GM12891 (cell line): Measurements from ENCODE around the gene FXYD6. TPM values are rescaled to one million over a fixed set of nuclear protein-coding genes. Genes with fewer than 3 reads are reported as not detected.
"Not testable (repeated sequence)": the region's sequence is repeated elsewhere in the genome, so short reads cannot be mapped to it uniquely, and the experiment has no call there.

ENCODE experiments used
- DNase-seq: peaks from one replicate; pipeline ENCODE4 v3.0.0; 2011; ENCODE audit warnings: low spot score; ENCODE audit not compliant: insufficient read length
- FAIRE-seq: peaks from 2 replicates; lab custom pipeline; 2011; peaks lifted over from hg19 to GRCh38; lab: Jason Lieb, UNC
- PAX5 ChIP-seq: IDR thresholded peaks from 2 replicates; pipeline ENCODE4 v1.6.1; 2011; ENCODE audit warnings: low read length, moderate library complexity, mild to moderate bottlenecking; ENCODE audit not compliant: insufficient read depth, severe bottlenecking
- POLR2A ChIP-seq: IDR thresholded peaks from 2 replicates; pipeline ENCODE4 v1.6.1; 2011; ENCODE audit warnings: low read depth, low read length, control low read depth
- POLR2AphosphoS5 ChIP-seq: IDR thresholded peaks from 2 replicates; pipeline ENCODE4 v1.6.1; 2011; ENCODE audit warnings: low read depth, low read length, control low read depth
- POU2F2 ChIP-seq: IDR thresholded peaks from 2 replicates; pipeline ENCODE4 v1.6.1; 2011; ENCODE audit warnings: low read depth, mild to moderate bottlenecking, control low read depth, low read length, moderate library complexity
- SPI1 ChIP-seq: IDR thresholded peaks from 2 replicates; pipeline ENCODE4 v1.6.1; 2011; ENCODE audit warnings: low read depth, low read length, control low read depth
- TAF1 ChIP-seq: IDR thresholded peaks from 2 replicates; pipeline ENCODE4 v1.6.1; 2011; ENCODE audit warnings: low read depth, low read length, control low read depth
- polyA plus RNA-seq: library from polyadenylated mRNA; unstranded; fragments of >200 nt; gene quantifications from one replicate; pipeline ENCODE4 v1.2.1, GENCODE V29; 2012; ENCODE audit warnings: low read depth, missing spikeins, inconsistent platforms; ENCODE audit not compliant: missing spikeins

Gene FXYD6
- polyA plus RNA-seq = 0.35 TPM

GRCh38 chr11:117876341-117877119, at the start of gene FXYD6:
Gene FXYD6 (minus strand): TSS chr11:117876658. CDS start chr11:117842776, 33,882 bp downstream.
- TF ChIP-seq SPI1 (no peak), POLR2A (no peak), TAF1 (no peak), POU2F2 (no peak), PAX5 (no peak), POLR2AphosphoS5 (no peak)
- FAIRE-seq = no peak
- no peak for DNase-seq

GRCh38 chr11:117926166-117926565, 49.7 kb upstream of the FXYD6 start:
- FAIRE-seq = not testable (repeated sequence)

DNA sequence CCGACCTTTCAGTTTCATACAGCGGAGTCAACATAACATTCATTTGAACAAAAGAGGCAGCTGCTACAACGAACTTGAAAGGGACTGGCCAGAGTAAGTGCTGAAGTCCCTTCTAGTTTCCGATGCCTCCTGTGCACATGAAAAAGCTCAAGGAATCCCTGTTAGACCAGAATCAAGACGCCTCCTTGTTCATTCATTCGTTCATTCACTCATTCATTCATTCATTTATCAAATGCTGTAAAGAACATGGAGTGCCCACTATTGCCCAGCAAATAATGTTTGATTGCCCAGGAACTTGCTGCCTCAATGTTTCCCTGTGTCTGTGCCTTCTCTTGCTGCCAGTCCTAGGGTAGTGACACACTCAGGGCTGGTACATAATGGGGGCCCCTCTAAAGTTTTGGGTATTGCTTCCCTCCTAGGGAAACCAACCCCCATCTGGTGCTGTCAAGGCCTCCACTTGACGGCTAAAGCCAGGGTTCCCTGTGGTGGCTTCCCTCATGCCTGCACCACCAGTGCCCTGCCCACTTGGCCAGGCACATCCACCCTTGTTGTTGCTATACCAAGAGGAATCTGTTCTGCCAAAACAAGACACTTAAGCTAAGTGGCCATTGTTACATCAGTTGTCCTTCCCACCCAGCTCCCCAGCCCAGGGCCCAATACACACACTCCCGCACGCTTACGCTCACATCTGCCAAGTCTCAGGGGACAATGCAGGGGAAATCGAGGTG, 48.9 kb upstream of the FXYD6 start:
- DNase-seq = no peak
- no peak for FAIRE-seq
- TF ChIP-seq PAX5 (no peak), SPI1 (no peak), POU2F2 (no peak), POLR2AphosphoS5 (no peak), TAF1 (no peak), POLR2A (no peak)

More at GRCh38 chr11:117926166-117926565, 49.7 kb upstream of the FXYD6 start:
- not testable (repeated sequence) for DNase-seq

- TF ChIP-seq SPI1 (no peak), POLR2AphosphoS5 (no peak), PAX5 (no peak), POLR2A (no peak), TAF1 (no peak), POU2F2 (no peak)
- DNase-seq = no peak
- FAIRE-seq = no peak
Observed at GRCh38 chr11:117924631-117925170, 48.2 kb upstream of the FXYD6 start.

- DNase-seq = no peak
- TF ChIP-seq TAF1 (no peak), PAX5 (no peak), POU2F2 (no peak), POLR2AphosphoS5 (no peak), SPI1 (no peak), POLR2A (no peak)
- no peak for FAIRE-seq
Observed at GRCh38 chr11:117923773-117924172, 47.3 kb upstream of the FXYD6 start.

DNA sequence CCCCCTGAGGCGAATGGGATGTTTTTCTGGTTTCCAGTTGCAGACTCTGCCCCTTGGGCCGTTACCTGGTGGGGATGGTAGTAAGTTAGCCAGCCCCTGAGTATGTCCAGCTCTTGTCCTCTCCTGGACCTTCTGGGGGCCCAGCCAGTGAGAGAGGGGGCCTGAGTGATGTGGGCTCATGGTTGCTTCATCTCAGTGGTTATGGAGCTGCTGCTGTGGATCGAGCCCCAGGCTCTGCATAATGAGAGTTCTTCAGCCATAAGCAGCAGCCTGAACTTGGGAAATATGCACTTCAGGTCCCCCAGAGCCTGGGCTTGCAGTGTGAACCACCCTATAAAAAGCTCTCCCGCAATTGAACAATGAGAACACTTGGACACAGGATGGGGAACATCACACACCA, 46.8 kb upstream of the FXYD6 start:
- no peak for DNase-seq
- no peak for FAIRE-seq
- TF ChIP-seq TAF1 (no peak), POLR2A (no peak), POLR2AphosphoS5 (no peak), POU2F2 (no peak), PAX5 (no peak), SPI1 (no peak)

DNA sequence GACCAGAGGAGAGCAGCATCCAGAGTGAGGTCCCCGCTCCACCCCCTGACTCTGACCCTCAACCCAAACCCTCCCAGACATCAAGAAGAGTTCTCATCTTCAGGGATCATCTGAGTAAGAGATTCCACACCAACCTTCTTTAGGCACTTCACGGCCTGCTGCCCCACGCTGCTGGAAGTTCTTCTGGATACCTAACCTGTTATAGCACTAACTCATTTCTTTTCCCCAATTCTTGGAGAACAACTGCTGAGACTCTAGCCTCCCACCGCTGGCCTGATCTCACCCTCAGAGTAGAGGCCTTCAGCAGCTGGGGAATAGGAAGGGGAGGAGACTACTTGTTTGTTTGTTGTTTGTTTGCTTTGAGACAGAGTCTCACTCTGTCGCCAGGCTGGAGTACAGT, 45.4 kb upstream of the FXYD6 start:
- DNase-seq = no peak
- no peak for FAIRE-seq
- TF ChIP-seq PAX5 = no peak
- no peak for TF ChIP-seq POLR2A
- no peak for TF ChIP-seq POLR2AphosphoS5

DNA sequence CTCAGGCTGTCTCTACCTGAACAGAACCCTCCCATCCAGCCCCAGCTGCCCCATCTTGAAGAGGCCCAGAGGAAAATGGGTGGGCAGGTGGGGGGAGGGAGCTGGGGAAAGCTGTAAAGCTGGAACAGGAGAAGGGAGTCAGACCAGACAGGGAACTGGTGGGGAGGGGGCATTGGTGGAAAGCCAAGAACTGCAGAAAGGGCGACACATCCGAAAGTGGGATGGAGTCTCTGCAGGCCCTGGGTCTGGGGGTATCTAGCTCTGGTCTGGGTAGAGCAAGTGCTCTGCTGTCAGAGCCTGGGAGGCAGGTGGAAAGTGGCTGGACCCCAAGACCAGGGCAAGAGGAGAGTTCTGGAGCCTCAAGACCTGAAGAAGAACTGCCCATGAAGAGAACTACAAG, 45.0 kb upstream of the FXYD6 start:
- no peak for DNase-seq
- no peak for FAIRE-seq
- TF ChIP-seq TAF1 (no peak), PAX5 (no peak), POLR2AphosphoS5 (no peak), POU2F2 (no peak), SPI1 (no peak), POLR2A (no peak)

DNA sequence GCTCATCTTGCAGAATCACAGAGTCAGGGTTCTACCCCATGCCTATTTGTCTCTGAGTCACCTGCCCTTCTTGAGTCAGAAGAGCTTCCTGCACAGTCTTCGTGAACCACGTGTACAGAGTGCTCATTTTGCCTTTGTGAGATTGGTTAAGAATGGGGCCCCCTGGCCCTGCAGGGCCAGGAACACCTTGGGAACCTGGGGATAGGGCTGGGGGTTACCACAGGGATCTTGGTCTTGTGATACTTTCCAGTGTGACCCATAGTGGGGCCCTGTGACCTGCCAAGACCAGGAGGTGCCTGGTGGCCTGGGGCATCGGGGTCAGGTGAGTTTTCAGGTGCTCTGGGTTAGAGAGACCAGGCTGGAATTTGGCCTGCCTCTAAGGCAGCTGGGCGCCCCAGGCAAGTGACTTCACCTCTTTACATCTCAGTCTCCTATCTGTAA, 43.3 kb upstream of the FXYD6 start:
- TF ChIP-seq PAX5 (no peak), SPI1 (no peak), POU2F2 (no peak), TAF1 (no peak), POLR2A (no peak), POLR2AphosphoS5 (no peak)

GRCh38 chr11:117919341-117919740, 42.9 kb upstream of the FXYD6 start:
- no peak for TF ChIP-seq POU2F2
- no peak for TF ChIP-seq PAX5
- no peak for TF ChIP-seq POLR2A
- TF ChIP-seq SPI1 = no peak
- TF ChIP-seq TAF1 = no peak
- TF ChIP-seq POLR2AphosphoS5 = no peak
- DNase-seq (no peak), FAIRE-seq (peak; percentile 33)

More for the DNA sequence above, 43.3 kb upstream of the FXYD6 start:
- no peak for DNase-seq
- no peak for FAIRE-seq
